Measurements from ENCODE around the gene RIT1. TPM values are rescaled to one million over a fixed set of nuclear protein-coding genes. Genes with fewer than 3 reads are reported as not detected.
A peak's percentile ranks its signal among the peaks of the same experiment; 100 is the strongest.

RIT1 gene
- total and polyA plus RNA-seq, 2 donors, result 24.9 to 39.4 TPM

DNA sequence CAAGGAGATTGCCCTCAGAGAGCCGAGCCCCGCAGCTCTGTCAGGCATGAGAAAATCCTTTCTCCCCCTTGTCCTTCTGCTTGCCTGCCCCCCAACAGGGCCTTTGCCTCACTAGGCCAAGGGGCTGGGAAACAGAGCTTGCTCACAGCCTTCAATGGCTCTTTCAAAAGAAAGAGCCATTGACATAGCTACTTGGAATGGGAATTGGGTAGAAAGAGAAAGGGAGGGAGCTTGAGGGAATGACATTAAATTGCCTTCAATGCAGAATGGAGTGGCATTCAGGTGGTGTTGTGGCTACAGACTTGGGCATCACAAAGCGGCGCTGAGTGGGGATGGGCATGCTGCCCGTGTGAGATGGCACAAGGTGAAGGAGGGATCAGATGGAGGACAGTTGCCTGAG, 38.6 kb downstream of the RIT1 start:
- H3K36me3 ChIP-seq (ENCODE audit: insufficient read depth), result no peaks in the 10 kb centered on the region
- no peak overlapping the region for H3K27ac ChIP-seq (ENCODE audit: low read depth)
- no peaks in the 10 kb centered on the region for H3K4me1 ChIP-seq (ENCODE audit: insufficient read depth)
- no peak overlapping the region for H3K4me3 ChIP-seq (ENCODE audit: low read depth, low read length)
- no peak for DNase-seq (ENCODE audit: extremely low spot score)
- WGBS, result 88% methylated on average over 5 of the region's 5 CpGs

- H3K36me3 ChIP-seq (ENCODE audit: insufficient read depth), result no peaks in the 10 kb centered on the region
- H3K4me3 ChIP-seq (ENCODE audit: low read depth, low read length), result no peak overlapping the region
- no peak for DNase-seq (ENCODE audit: extremely low spot score)
- H3K4me1 ChIP-seq (ENCODE audit: insufficient read depth), result no peaks in the 10 kb centered on the region
- 50% methylated on average over 1 of the region's 1 CpG for WGBS
- H3K27ac ChIP-seq (ENCODE audit: low read depth), result no peak overlapping the region
Measured at GRCh38 chr1:155871390-155871789, 39.8 kb downstream of the RIT1 start.

DNA sequence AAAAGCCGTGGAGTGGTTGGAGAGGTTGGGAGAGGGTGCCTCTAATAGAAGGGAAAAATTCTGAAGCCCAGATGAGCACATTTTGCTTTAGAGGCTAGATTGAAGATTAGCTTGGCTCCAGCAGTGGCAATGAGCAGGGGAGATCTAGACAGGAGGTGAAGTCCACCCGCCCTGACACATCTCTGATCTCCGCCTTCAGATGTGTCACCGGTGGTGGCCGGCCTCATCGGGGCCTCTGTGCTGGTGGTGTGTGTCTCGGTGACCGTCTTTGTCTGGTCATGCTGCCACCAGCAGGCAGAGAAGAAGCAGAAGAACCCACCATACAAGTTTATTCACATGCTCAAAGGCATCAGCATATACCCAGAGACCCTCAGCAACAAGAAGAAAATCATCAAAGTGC, 43.4 kb downstream of the RIT1 start:
- H3K27ac ChIP-seq (ENCODE audit: low read depth), result no peak overlapping the region
- no peaks in the 10 kb centered on the region for H3K4me1 ChIP-seq (ENCODE audit: insufficient read depth)
- WGBS, result 95% methylated on average over 8 of the region's 8 CpGs

DNA sequence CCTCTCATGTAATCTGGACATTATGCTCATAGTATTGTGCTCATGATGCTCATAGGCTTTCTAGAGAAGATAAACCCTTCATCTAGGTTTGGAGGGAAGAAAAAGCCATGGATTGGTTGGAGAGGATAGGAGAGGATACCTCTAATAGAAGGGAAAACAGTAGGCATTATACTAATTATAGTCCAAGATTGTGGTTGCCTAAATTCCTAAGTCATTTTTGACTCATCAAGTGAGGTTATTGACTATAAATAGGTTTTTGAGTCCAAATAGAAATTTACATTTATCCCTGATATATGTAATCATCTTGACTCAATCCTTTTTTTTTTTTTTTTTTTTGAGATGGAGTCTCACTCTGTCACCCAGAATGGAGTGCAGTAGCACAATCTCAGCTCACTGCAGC, 46.8 kb downstream of the RIT1 start:
- no peak for DNase-seq (ENCODE audit: extremely low spot score)
- Histone ChIP-seq H3K27ac (ENCODE audit: low read depth) (no peak overlapping the region), H3K4me3 (ENCODE audit: low read depth, low read length) (no peak overlapping the region), H3K4me1 (ENCODE audit: insufficient read depth) (no peaks in the 10 kb centered on the region), H3K36me3 (ENCODE audit: insufficient read depth) (no peaks in the 10 kb centered on the region)

More for the DNA sequence above, 43.4 kb downstream of the RIT1 start:
- no peaks in the 10 kb centered on the region for H3K36me3 ChIP-seq (ENCODE audit: insufficient read depth)
- no peak overlapping the region for H3K4me3 ChIP-seq (ENCODE audit: low read depth, low read length)
- no peak for DNase-seq (ENCODE audit: extremely low spot score)

GRCh38 chr1:155861896-155862295, 49.3 kb downstream of the RIT1 start:
- 96% methylated on average over 2 of the region's 2 CpGs for WGBS
- no peak for DNase-seq (ENCODE audit: extremely low spot score)
- Histone ChIP-seq H3K27ac (ENCODE audit: low read depth) (no peak overlapping the region), H3K36me3 (ENCODE audit: insufficient read depth) (no peaks in the 10 kb centered on the region), H3K4me3 (ENCODE audit: low read depth, low read length) (no peak overlapping the region), H3K4me1 (ENCODE audit: insufficient read depth) (no peaks in the 10 kb centered on the region)

GRCh38 chr1:155860970-155861510, 50.1 kb downstream of the RIT1 start:
- 49% methylated on average over 2 of the region's 2 CpGs for WGBS
- Histone ChIP-seq H3K36me3 (ENCODE audit: insufficient read depth) (no peaks in the 10 kb centered on the region), H3K27ac (ENCODE audit: low read depth) (no peak overlapping the region), H3K4me3 (ENCODE audit: low read depth, low read length) (no peak overlapping the region), H3K4me1 (ENCODE audit: insufficient read depth) (no peaks in the 10 kb centered on the region)
- DNase-seq (ENCODE audit: extremely low spot score), result no peak

- peak; percentile 74 for DNase-seq (ENCODE audit: extremely low spot score)
- Histone ChIP-seq H3K36me3 (ENCODE audit: insufficient read depth) (no peaks in the 10 kb centered on the region), H3K4me3 (ENCODE audit: low read depth, low read length) (peak overlapping the region; percentile 30), H3K4me1 (ENCODE audit: insufficient read depth) (no peaks in the 10 kb centered on the region), H3K27ac (ENCODE audit: low read depth) (peak overlapping the region; percentile 63)
- 3% methylated on average over 35 of the region's 35 CpGs for WGBS
Measured at GRCh38 chr1:155859881-155860871, 51.0 kb downstream of the RIT1 start.

DNA sequence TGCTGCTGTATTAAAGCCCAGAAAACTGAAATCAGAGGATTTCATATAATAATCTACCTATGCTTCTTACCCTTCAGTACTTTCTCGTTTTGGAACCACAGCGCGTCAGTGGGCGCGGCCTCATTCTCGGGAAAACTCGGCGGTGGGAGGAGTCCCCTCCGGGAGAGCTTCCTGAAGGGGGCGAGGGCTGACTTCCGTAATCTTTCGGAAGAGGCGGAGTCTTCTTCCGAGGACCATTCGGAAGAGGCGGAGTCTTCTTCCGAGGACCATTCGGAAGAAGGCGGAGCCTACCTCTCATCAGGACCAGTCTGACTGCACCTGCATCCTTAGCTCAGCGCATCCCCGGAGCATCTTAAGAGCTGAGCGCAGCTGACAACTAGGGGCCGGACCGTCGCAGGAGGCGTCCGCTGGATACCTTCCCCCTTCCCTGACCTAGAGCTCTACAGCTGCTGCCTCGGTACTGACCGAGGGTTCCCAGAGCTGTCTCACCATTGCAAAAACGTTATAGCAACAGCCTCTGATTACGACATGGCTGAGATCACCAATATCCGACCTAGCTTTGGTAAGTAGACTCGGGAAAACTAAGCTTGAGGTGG, 51.8 kb downstream of the RIT1 start, which contains the start of gene SYT11:
TSS of gene SYT11 (plus strand) at position 334 of the 596 bp plus-strand sequence. CDS start at position 529, 195 bp downstream.
- no peaks in the 10 kb centered on the region for H3K36me3 ChIP-seq (ENCODE audit: insufficient read depth)
- H3K27ac ChIP-seq (ENCODE audit: low read depth), result peak within 1 kb of the TSS; percentile 72
- WGBS, result under 1% methylated on average over 33 of the region's 33 CpGs
- DNase-seq (ENCODE audit: extremely low spot score), result peak; percentile 92
- H3K4me3 ChIP-seq (ENCODE audit: low read depth, low read length), result peak within 1 kb of the TSS; percentile 30
- no peaks in the 10 kb centered on the region for H3K4me1 ChIP-seq (ENCODE audit: insufficient read depth)

DNA sequence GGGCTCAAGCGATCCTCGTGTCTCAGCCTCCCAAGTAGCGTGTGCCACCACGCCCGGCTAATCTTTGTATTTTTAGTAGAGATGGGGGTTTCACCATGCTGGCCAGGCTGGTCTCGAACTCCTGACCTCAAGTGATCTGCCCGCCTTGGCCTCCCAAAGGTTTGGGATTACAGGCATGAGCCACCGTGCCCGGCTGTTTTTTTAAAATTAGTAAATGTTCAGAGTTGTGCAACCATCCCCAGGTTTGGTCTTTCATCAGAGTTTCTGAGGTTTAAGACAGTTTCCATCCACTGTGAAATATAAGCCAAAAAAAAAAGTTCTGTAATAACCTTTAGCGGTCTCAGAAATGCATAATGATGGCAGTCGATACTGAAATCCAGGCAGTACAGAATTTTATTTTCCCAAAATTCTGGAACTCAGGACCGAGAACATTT, 52.3 kb downstream of the RIT1 start:
- 55% methylated on average over 12 of the region's 12 CpGs for WGBS
- H3K4me1 ChIP-seq (ENCODE audit: insufficient read depth), result no peaks in the 10 kb centered on the region
- DNase-seq (ENCODE audit: extremely low spot score), result no peak
- peak overlapping the region; percentile 30 for H3K4me3 ChIP-seq (ENCODE audit: low read depth, low read length)
- no peaks in the 10 kb centered on the region for H3K36me3 ChIP-seq (ENCODE audit: insufficient read depth)
- peak overlapping the region; percentile 72 for H3K27ac ChIP-seq (ENCODE audit: low read depth)

GRCh38 chr1:155856975-155857930, 53.9 kb downstream of the RIT1 start, which contains the start of gene GON4L:
Gene GON4L (minus strand): TSS chr1:155857214. CDS start chr1:155853780, 3,434 bp downstream.
- Histone ChIP-seq H3K4me1 (ENCODE audit: insufficient read depth) (no peaks in the 10 kb centered on the region), H3K4me3 (ENCODE audit: low read depth, low read length) (peak within 1 kb of the TSS; percentile 55), H3K36me3 (ENCODE audit: insufficient read depth) (peaks cover 2% of the 10 kb centered on the region), H3K27ac (ENCODE audit: low read depth) (peak within 1 kb of the TSS; percentile 77)
- 14% methylated on average over 46 of the region's 46 CpGs for WGBS
- peak; percentile 85 for DNase-seq (ENCODE audit: extremely low spot score)

DNA sequence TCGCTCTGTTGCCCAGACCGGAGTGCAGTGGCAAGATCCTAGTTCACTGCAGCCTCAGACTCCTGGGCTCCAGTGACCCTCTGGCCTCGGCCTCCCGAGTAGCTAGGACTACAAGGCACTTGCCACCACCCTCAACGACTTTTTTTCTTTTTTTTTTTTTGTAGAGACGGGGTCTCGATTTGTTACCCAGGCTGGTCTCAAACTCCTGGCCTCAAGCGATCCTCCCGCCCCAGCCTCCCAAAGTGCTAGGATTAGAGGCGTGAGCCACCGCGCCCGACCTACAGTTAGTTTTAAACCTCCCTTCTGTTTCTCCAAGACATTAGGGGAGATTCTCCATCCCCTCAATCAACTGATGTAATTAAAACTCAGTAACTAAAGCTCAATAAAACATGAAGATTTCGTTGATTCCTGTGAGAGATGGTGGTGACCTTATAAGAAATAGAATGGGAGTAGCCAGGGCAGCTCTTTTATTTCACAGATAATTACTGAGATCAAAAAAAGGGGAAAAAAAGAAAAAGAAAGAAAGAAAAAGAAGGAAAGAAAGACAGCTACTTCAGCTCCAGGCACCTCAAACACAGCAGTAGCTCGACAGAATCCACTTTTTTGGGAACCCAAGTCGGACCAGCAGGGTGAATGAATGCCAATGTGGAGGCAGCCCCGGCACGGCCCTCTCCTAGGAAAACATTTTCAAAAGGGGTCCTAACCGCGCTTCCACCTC, 54.7 kb downstream of the RIT1 start:
- peak overlapping the region; percentile 77 for H3K27ac ChIP-seq (ENCODE audit: low read depth)
- no peaks in the 10 kb centered on the region for H3K4me1 ChIP-seq (ENCODE audit: insufficient read depth)
- peaks cover 2% of the 10 kb centered on the region for H3K36me3 ChIP-seq (ENCODE audit: insufficient read depth)
- no peak for DNase-seq (ENCODE audit: extremely low spot score)
- WGBS, result 53% methylated on average over 20 of the region's 20 CpGs
- H3K4me3 ChIP-seq (ENCODE audit: low read depth, low read length), result peak overlapping the region; percentile 55

- DNase-seq (ENCODE audit: extremely low spot score), result no peak
- 90% methylated on average over 3 of the region's 3 CpGs for WGBS
Measured at GRCh38 chr1:155850345-155850744, 60.8 kb downstream of the RIT1 start.

More at GRCh38 chr1:155850345-155850744, 60.8 kb downstream of the RIT1 start:
- H3K27ac ChIP-seq (ENCODE audit: low read depth), result no peak overlapping the region
- H3K4me1 ChIP-seq (ENCODE audit: insufficient read depth), result no peaks in the 10 kb centered on the region
- H3K4me3 ChIP-seq (ENCODE audit: low read depth, low read length), result no peak overlapping the region
- H3K36me3 ChIP-seq (ENCODE audit: insufficient read depth), result peaks cover 2% of the 10 kb centered on the region
